ENCODE data around the gene PHRF1. TPM values are rescaled to one million over a fixed set of nuclear protein-coding genes. Genes with fewer than 3 reads are reported as not detected.

Gene PHRF1
- total RNA-seq, 1 experiment from 2014 or later: 42.3 TPM

DNA sequence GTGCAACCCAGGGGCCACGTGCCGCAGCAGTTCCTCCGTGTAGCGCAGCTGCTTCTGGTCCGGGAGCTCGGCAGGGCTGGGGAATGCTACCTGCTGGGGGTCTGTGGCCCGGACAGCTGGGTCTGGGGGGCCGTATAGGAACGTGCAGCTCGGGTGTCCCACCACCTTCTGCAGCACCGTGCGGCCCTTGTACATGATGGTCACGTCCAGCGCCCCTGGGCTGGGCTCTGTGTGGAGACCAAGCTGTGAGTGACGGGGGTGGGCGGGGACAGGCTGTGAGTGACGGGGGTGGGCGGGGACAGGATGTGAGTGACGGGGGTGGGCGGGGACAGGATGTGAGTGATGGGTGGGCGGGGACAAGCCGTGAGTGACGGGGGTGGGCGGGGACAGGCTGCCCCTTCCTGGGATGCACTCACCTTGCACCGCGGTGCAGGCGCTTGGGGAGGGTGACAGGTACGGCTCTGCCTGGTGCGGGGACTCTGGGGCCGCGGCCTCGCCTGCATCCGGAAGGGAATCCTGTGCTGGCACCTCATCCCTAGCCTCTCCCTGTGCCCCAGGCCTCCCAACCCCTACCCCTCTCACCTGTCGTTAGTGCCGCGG lies 37.2 kb downstream of the PHRF1 start:
- no peaks in the 10 kb centered on the region for H3K4me1 Mint-ChIP-seq (ENCODE audit: low read depth, unreplicated experiment)
- no peaks in the 10 kb centered on the region for H3K9me3 Mint-ChIP-seq (ENCODE audit: low read depth, unreplicated experiment)
- H3K27ac Mint-ChIP-seq (ENCODE audit: unreplicated experiment): no peak overlapping the region
- intact Hi-C loops (cut with micrococcal nuclease; ENCODE audit: unreplicated experiment): no loop called here
- H3K4me3 Mint-ChIP-seq (ENCODE audit: low read depth, unreplicated experiment): no peak overlapping the region
- no peaks in the 10 kb centered on the region for H3K27me3 Mint-ChIP-seq (ENCODE audit: unreplicated experiment)
- peak; percentile 66 for DNase-seq
- H3K36me3 Mint-ChIP-seq (ENCODE audit: insufficient read depth, unreplicated experiment): peaks cover 88% of the 10 kb centered on the region
- TF ChIP-seq, protein P1, sequence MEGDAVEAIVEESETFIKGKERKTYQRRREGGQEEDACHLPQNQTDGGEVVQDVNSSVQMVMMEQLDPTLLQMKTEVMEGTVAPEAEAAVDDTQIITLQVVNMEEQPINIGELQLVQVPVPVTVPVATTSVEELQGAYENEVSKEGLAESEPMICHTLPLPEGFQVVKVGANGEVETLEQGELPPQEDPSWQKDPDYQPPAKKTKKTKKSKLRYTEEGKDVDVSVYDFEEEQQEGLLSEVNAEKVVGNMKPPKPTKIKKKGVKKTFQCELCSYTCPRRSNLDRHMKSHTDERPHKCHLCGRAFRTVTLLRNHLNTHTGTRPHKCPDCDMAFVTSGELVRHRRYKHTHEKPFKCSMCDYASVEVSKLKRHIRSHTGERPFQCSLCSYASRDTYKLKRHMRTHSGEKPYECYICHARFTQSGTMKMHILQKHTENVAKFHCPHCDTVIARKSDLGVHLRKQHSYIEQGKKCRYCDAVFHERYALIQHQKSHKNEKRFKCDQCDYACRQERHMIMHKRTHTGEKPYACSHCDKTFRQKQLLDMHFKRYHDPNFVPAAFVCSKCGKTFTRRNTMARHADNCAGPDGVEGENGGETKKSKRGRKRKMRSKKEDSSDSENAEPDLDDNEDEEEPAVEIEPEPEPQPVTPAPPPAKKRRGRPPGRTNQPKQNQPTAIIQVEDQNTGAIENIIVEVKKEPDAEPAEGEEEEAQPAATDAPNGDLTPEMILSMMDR (IDR thresholded peaks at IDR 0.05; ENCODE audit: unreplicated experiment): no peak
- CTCF ChIA-PET: interaction anchor here (0.5 to 0.6 kb wide), 4 partner anchors 10 to 171 kb away, joined by 3 to 4 read pairs (median 3); no protein-coding TSS in a partner anchor
- no TSS peak for BruUV-seq (replicated peaks)

DNA sequence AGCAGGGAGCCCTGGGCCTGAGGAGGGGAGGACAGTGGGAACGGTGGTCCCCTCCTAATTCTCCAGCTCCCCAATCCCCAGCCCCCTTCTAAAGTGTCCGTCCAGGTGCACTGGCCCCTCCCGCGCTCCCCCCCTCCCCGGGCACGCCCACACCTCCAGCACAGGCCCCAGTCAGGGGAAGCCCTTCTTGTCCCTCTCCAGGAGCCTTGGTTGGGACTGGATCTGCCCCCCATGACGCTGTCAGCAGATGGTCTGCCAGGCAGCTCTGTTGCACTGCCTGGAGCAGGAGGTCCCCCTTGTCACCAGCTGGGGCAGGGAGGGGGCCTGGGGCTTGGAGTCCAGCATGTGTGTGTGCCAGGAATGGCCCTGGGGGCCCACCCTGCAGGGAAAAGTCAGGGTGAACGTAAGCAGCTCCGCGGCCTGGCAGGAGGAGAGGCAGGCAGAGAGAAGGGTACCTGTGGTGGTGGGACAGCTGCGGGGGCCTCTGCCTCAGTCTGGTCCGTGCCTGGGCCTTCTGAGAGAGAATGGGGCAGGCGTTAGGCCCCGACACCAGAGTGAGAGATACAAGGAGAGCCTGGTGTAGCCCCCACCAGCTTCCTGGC lies 37.9 kb downstream of the PHRF1 start:
- BruUV-seq (replicated peaks): no TSS peak
- no peak overlapping the region for H3K27ac Mint-ChIP-seq (ENCODE audit: unreplicated experiment)
- H3K27me3 Mint-ChIP-seq (ENCODE audit: unreplicated experiment): no peaks in the 10 kb centered on the region
- TF ChIP-seq, protein P1 (IDR thresholded peaks at IDR 0.05; ENCODE audit: unreplicated experiment): no peak
- CTCF ChIA-PET: interaction anchor here (0.5 to 0.6 kb wide), 4 partner anchors 22 to 170 kb away, joined by 3 to 4 read pairs (median 4); no protein-coding TSS in a partner anchor
- H3K9me3 Mint-ChIP-seq (ENCODE audit: low read depth, unreplicated experiment): no peaks in the 10 kb centered on the region
- DNase-seq: no peak
- peak overlapping the region; percentile 85 for H3K4me3 Mint-ChIP-seq (ENCODE audit: low read depth, unreplicated experiment)
- intact Hi-C loops (cut with micrococcal nuclease; ENCODE audit: unreplicated experiment): no loop called here
- no peaks in the 10 kb centered on the region for H3K4me1 Mint-ChIP-seq (ENCODE audit: low read depth, unreplicated experiment)
- peaks cover 87% of the 10 kb centered on the region for H3K36me3 Mint-ChIP-seq (ENCODE audit: insufficient read depth, unreplicated experiment)

DNA sequence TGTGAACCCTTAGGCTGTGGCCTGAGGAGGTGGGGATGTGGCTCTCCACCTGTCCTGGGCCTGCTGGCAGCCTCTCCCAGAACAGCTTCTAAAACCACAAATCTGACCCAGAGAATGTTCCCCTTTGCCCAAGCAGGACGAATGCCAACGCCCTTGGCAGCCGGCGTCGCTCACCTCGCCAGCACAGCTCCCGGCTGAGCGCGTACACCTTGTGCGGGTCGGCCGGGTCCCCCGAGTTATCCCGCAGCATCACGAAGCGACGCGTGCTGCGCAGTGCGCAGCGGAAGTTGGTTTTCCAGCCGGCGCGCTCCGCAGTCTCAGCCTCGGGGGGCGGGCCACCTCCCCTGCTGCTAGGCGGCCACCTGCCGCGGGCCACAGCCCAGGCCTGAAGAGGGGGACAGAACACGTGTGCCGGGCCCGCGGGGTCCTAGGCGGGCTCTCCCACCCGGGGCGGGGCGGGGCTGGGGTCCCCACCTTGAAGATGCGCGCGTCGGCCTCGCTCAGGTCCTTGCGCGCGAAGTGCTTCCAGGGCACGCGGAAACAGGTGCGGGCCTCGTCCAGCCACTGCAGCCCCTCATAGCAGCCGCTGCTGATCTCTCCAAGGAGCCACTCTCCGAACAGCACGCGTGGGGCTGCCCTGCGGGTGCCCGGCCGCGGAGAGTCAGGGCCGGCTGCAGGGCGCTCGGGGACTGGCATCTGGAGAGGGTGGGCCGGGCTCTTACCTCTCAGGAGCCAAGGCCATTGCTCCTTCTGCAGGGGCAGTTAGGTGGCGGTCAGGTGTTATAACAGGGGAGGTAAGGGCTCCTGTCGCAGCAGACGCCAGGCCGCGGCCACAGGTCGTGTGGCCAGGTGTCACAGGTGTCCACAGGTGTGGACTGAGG lies 38.6 kb downstream of the PHRF1 start:
- DNase-seq: no peak
- intact Hi-C loops (cut with micrococcal nuclease; ENCODE audit: unreplicated experiment): no loop called here
- Mint-ChIP-seq H3K27ac (ENCODE audit: unreplicated experiment) (peak overlapping the region; percentile 74), H3K4me1 (ENCODE audit: low read depth, unreplicated experiment) (no peaks in the 10 kb centered on the region), H3K27me3 (ENCODE audit: unreplicated experiment) (no peaks in the 10 kb centered on the region), H3K36me3 (ENCODE audit: insufficient read depth, unreplicated experiment) (peaks cover 88% of the 10 kb centered on the region), H3K9me3 (ENCODE audit: low read depth, unreplicated experiment) (no peaks in the 10 kb centered on the region), H3K4me3 (ENCODE audit: low read depth, unreplicated experiment) (peak overlapping the region; percentile 85)
- TF ChIP-seq, protein P1 (IDR thresholded peaks at IDR 0.05; ENCODE audit: unreplicated experiment): no peak
- CTCF ChIA-PET: interaction anchor here (0.6 to 1.0 kb wide), 3 partner anchors 10 to 39 kb away, joined by 3 to 4 read pairs (median 4); no protein-coding TSS in a partner anchor
- BruUV-seq (replicated peaks): TSS peak; percentile 66

DNA sequence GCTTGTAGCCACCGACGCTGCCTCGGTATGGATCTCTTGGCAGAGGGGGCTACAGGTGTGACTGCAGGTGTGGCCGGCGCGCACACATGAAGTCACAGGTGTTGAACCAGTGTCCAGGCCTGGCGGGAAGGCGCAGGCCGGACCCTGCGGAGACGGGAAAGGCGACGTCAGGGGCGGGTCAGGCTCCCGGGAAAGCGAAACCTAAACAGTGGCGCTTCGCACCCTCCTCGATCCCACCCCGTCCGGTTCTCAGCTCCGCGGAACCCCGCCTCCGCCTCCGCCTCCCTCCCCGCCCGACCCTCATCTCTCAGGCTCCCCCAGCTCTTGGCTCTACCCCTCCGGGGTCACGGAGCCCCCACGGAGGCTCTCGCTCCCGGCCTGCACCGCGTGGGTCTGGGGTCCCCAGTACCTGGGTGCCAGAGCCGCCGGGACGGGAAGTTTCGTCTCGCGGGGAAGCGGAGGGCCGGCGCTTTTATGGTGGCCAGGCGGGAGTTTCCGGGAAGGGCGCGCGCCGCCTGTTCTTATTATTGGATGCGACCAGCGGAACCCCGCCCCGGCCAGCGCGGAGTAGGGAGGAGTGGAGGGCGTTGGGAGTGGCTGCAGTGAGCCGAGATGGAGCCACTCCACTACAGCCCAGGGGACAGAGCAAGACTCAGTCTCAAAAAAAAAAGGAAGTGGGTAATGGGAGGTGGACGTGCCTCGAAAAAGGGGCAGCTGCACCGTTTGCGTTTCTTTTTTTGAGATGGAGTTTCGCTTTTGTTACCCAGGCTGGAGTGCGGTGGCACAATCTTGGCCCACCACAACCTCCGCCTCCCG lies 39.4 kb downstream of the PHRF1 start, which contains the start of gene IRF7:
Gene IRF7 (minus strand): TSS at position 447 of the 816 bp plus-strand sequence. CDS start 586 bp downstream, outside the sequence.
- DNase-seq: peak; percentile 95
- peak within 1 kb of the TSS; percentile 74 for H3K27ac Mint-ChIP-seq (ENCODE audit: unreplicated experiment)
- CTCF ChIA-PET: interaction anchor here (0.9 to 1.0 kb wide), 2 partner anchors 11 to 40 kb away, joined by 3 to 4 read pairs; no protein-coding TSS in a partner anchor

More for the DNA sequence above, 39.4 kb downstream of the PHRF1 start, which contains the start of gene IRF7:
- H3K4me3 Mint-ChIP-seq (ENCODE audit: low read depth, unreplicated experiment): peak within 1 kb of the TSS; percentile 85
- TF ChIP-seq, protein P1 (IDR thresholded peaks at IDR 0.05; ENCODE audit: unreplicated experiment): no peak
- no TSS peak for BruUV-seq (replicated peaks)
- no peaks in the 10 kb centered on the region for H3K9me3 Mint-ChIP-seq (ENCODE audit: low read depth, unreplicated experiment)
- no peaks in the 10 kb centered on the region for H3K27me3 Mint-ChIP-seq (ENCODE audit: unreplicated experiment)
- peaks cover 87% of the 10 kb centered on the region for H3K36me3 Mint-ChIP-seq (ENCODE audit: insufficient read depth, unreplicated experiment)
- H3K4me1 Mint-ChIP-seq (ENCODE audit: low read depth, unreplicated experiment): no peaks in the 10 kb centered on the region
- intact Hi-C loops (cut with micrococcal nuclease; ENCODE audit: unreplicated experiment): no loop called here

All from Calu3 (cell line).